Measurements from ENCODE around the gene PDX1.
"Not testable (repeated sequence)": the region's sequence is repeated elsewhere in the genome, so short reads cannot be mapped to it uniquely, and the experiment has no call there.

The PDX1 gene

DNA sequence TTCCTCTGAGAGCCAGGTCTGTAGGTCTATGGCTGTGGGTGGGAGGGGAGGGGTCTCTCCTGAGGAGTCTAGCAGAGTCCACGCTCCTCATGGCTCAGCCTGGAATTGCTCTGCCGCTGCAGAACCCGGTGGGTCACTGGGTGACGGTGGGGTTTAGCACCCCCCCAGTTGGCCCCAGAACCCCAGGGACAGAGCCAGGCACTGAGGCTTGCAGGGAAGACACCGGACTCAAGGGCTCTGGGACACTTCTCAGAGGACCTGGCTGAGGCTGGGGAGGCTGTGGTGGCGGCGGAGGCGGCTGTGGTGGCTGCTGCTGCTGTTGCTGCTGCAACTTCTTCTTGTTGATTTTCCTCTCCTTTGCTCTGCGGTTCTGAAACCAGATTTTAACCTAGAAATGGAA lies 43.2 kb downstream of the PDX1 start:
- no peaks in the 10 kb centered on the region for H3K9me2 ChIP-seq (replicated peaks; ENCODE audit: insufficient read depth, low read length)
- no peaks in the 10 kb centered on the region for H3K79me2 ChIP-seq (ENCODE audit: insufficient read depth, low read length)
- no peak overlapping the region for H3K4me3 ChIP-seq (ENCODE audit: insufficient read depth, low read length, poor library complexity, severe bottlenecking)
- no peaks in the 10 kb centered on the region for H3K27me3 ChIP-seq (ENCODE audit: low read length)
- H2AFZ ChIP-seq (ENCODE audit: low read depth, low read length, severe bottlenecking), result no peak overlapping the region
- no peaks in the 10 kb centered on the region for H3K36me3 ChIP-seq (ENCODE audit: low read length)
- H3K27ac ChIP-seq (ENCODE audit: low read depth, low read length), result no peak overlapping the region
- H3K9ac ChIP-seq (ENCODE audit: low read length), result no peak overlapping the region
- no peaks in the 10 kb centered on the region for H3K9me3 ChIP-seq (ENCODE audit: insufficient read depth, low read length)
- H3K4me2 ChIP-seq (ENCODE audit: low read depth, low read length, poor library complexity, severe bottlenecking), result no peak overlapping the region
- H4K20me1 ChIP-seq (ENCODE audit: low read depth, low read length), result no peaks in the 10 kb centered on the region
- H3F3A ChIP-seq (ENCODE audit: insufficient read depth), result no peaks in the 10 kb centered on the region
- TF ChIP-seq CTCF (IDR thresholded peaks at IDR 0.05; ENCODE audit: insufficient read depth, low read length, poor library complexity, severe bottlenecking) (no peak), EZH2phosphoT487 (conservative IDR thresholded peaks at IDR 0.05; ENCODE audit: low read length) (no peak)

DNA sequence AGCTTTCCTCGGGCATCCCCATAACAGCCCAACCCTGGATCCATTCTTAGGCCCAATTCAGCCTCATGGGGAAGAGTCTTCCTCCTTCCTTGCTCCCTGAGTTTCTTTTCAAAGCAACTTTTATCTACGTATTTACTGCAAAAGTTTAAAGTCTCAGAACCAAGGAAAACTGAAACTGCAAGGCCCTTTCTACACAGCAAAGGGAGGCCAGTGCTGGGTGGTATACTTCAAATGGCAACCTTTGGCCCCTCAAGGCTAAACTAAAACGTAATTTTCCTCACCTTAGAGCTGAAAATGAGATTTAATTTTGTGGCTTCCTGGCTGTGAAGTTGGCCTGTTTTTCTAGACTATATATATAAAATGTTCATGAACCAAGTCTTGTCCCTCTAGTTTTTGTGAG lies 43.7 kb downstream of the PDX1 start:
- no peak overlapping the region for H3K4me2 ChIP-seq (ENCODE audit: low read depth, low read length, poor library complexity, severe bottlenecking)
- H3K9ac ChIP-seq (ENCODE audit: low read length), result no peak overlapping the region
- H3F3A ChIP-seq (ENCODE audit: insufficient read depth), result no peaks in the 10 kb centered on the region
- no peak overlapping the region for H3K4me3 ChIP-seq (ENCODE audit: insufficient read depth, low read length, poor library complexity, severe bottlenecking)
- no peaks in the 10 kb centered on the region for H3K36me3 ChIP-seq (ENCODE audit: low read length)
- H3K9me2 ChIP-seq (replicated peaks; ENCODE audit: insufficient read depth, low read length), result no peaks in the 10 kb centered on the region
- no peak for TF ChIP-seq EZH2phosphoT487 (conservative IDR thresholded peaks at IDR 0.05; ENCODE audit: low read length)
- no peak for TF ChIP-seq CTCF (IDR thresholded peaks at IDR 0.05; ENCODE audit: insufficient read depth, low read length, poor library complexity, severe bottlenecking)
- no peaks in the 10 kb centered on the region for H3K79me2 ChIP-seq (ENCODE audit: insufficient read depth, low read length)
- H3K27me3 ChIP-seq (ENCODE audit: low read length), result no peaks in the 10 kb centered on the region
- H3K9me3 ChIP-seq (ENCODE audit: insufficient read depth, low read length), result no peaks in the 10 kb centered on the region
- H2AFZ ChIP-seq (ENCODE audit: low read depth, low read length, severe bottlenecking), result no peak overlapping the region
- no peaks in the 10 kb centered on the region for H4K20me1 ChIP-seq (ENCODE audit: low read depth, low read length)
- H3K27ac ChIP-seq (ENCODE audit: low read depth, low read length), result no peak overlapping the region

DNA sequence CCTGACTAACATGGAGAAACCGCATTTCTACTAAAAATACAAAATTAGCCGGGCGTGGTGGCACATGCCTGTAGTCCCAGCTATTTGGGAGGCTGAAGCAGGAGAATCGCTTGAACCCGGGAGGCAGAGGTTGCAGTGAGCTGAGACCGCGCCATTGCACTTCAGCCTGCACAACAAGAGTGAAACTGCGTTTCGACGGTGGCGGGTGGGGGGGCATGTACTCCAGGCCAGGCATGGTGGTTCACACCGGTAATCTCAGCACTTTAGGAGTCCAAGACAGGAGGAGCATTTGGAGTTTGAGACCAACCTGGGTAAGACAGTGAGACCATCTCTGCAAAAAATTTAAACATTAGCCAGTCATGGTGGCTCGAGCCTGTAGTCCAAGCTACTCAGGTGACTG lies 44.4 kb downstream of the PDX1 start:
- H3K4me3 ChIP-seq (ENCODE audit: insufficient read depth, low read length, poor library complexity, severe bottlenecking); H3K9me3 ChIP-seq (ENCODE audit: insufficient read depth, low read length); H4K20me1 ChIP-seq (ENCODE audit: low read depth, low read length); H3F3A ChIP-seq (ENCODE audit: insufficient read depth); H3K9ac ChIP-seq (ENCODE audit: low read length); H3K9me2 ChIP-seq (replicated peaks; ENCODE audit: insufficient read depth, low read length); H3K36me3 ChIP-seq (ENCODE audit: low read length); H3K27ac ChIP-seq (ENCODE audit: low read depth, low read length); H3K4me2 ChIP-seq (ENCODE audit: low read depth, low read length, poor library complexity, severe bottlenecking); H3K79me2 ChIP-seq (ENCODE audit: insufficient read depth, low read length); H2AFZ ChIP-seq (ENCODE audit: low read depth, low read length, severe bottlenecking); H3K27me3 ChIP-seq (ENCODE audit: low read length): not testable (repeated sequence)

- no peak overlapping the region for H3K4me3 ChIP-seq (ENCODE audit: insufficient read depth, low read length, poor library complexity, severe bottlenecking)
- no peaks in the 10 kb centered on the region for H3K36me3 ChIP-seq (ENCODE audit: low read length)
- H3K9ac ChIP-seq (ENCODE audit: low read length), result no peak overlapping the region
- no peaks in the 10 kb centered on the region for H3K79me2 ChIP-seq (ENCODE audit: insufficient read depth, low read length)
- no peaks in the 10 kb centered on the region for H3F3A ChIP-seq (ENCODE audit: insufficient read depth)
- no peaks in the 10 kb centered on the region for H4K20me1 ChIP-seq (ENCODE audit: low read depth, low read length)
- H3K4me2 ChIP-seq (ENCODE audit: low read depth, low read length, poor library complexity, severe bottlenecking), result no peak overlapping the region
- no peaks in the 10 kb centered on the region for H3K9me2 ChIP-seq (replicated peaks; ENCODE audit: insufficient read depth, low read length)
- H3K27me3 ChIP-seq (ENCODE audit: low read length), result no peaks in the 10 kb centered on the region
- no peak overlapping the region for H3K27ac ChIP-seq (ENCODE audit: low read depth, low read length)
- no peaks in the 10 kb centered on the region for H3K9me3 ChIP-seq (ENCODE audit: insufficient read depth, low read length)
- H2AFZ ChIP-seq (ENCODE audit: low read depth, low read length, severe bottlenecking), result no peak overlapping the region
- TF ChIP-seq CTCF (IDR thresholded peaks at IDR 0.05; ENCODE audit: insufficient read depth, low read length, poor library complexity, severe bottlenecking), result no peak
- TF ChIP-seq EZH2phosphoT487 (conservative IDR thresholded peaks at IDR 0.05; ENCODE audit: low read length), result no peak
Observed at GRCh38 chr13:27964741-27965323, 45.0 kb downstream of the PDX1 start.

Data from SU-DHL-6 (cell line).